GM23248 (cell line): Measurements from ENCODE around the gene PID1. TPM values are rescaled to one million over a fixed set of nuclear protein-coding genes. Genes with fewer than 3 reads are reported as not detected.
A peak's percentile ranks its signal among the peaks of the same experiment; 100 is the strongest.

Source experiments
- DNase-seq: peaks from one replicate; pipeline ENCODE4 v3.0.0-alpha.2; 2015
- H2AFZ ChIP-seq: fragments of 200-600 bp; sonication (generic); 2 replicates; pipeline ENCODE4 v1.6.1; 2016; ENCODE audit warnings: antibody characterized with exemption
- H3F3A ChIP-seq: fragments of 200-600 bp; sonication (generic); 2 replicates; pipeline ENCODE4 v1.6.1; 2016; ENCODE audit warnings: mild to moderate bottlenecking, antibody characterized with exemption, mixed run types; ENCODE audit not compliant: insufficient read depth
- H3K27ac ChIP-seq: fragments of 200-600 bp; sonication (generic); 2 replicates; pipeline ENCODE4 v1.5.1; 2016; ENCODE audit warnings: mild to moderate bottlenecking
- H3K27me3 ChIP-seq: fragments of 200-600 bp; sonication (generic); replicated peaks from 2 replicates; pipeline ENCODE4 v1.6.1; 2016; ENCODE audit warnings: mild to moderate bottlenecking; ENCODE audit not compliant: insufficient read depth
- H3K36me3 ChIP-seq: fragments of 200-600 bp; sonication (generic); 2 replicates; pipeline ENCODE4 v1.6.1; 2016; ENCODE audit warnings: low read depth, mild to moderate bottlenecking
- H3K4me1 ChIP-seq: fragments of 200-600 bp; sonication (generic); 2 replicates; pipeline ENCODE4 v1.6.1; 2016; ENCODE audit warnings: mild to moderate bottlenecking; ENCODE audit not compliant: insufficient read depth
- H3K4me2 ChIP-seq: fragments of 200-600 bp; sonication (generic); one replicate; pipeline ENCODE4 v1.6.1; 2016; ENCODE audit warnings: mild to moderate bottlenecking; ENCODE audit not compliant: unreplicated experiment
- H3K4me3 ChIP-seq: fragments of 200-600 bp; sonication (generic); 2 replicates; pipeline ENCODE4 v1.5.1; 2016; ENCODE audit warnings: mild to moderate bottlenecking
- H3K79me2 ChIP-seq: fragments of 200-600 bp; sonication (generic); 2 replicates; pipeline ENCODE4 v1.6.1; 2016; ENCODE audit warnings: mild to moderate bottlenecking; ENCODE audit not compliant: insufficient read depth
- H3K9ac ChIP-seq: fragments of 200-600 bp; sonication (generic); 2 replicates; pipeline ENCODE4 v1.6.1; 2016; ENCODE audit warnings: mild to moderate bottlenecking
- H3K9me2 ChIP-seq: fragments of 200-600 bp; sonication (generic); 2 replicates; pipeline ENCODE4 v1.6.1; 2016; ENCODE audit warnings: mixed run types, mild to moderate bottlenecking, moderate library complexity; ENCODE audit not compliant: insufficient read depth
- H3K9me3 ChIP-seq: fragments of 200-600 bp; sonication (generic); one replicate; pipeline ENCODE4 v1.6.1; 2017; ENCODE audit warnings: low read depth
- H4K20me1 ChIP-seq: fragments of 200-600 bp; sonication (generic); 2 replicates; pipeline ENCODE4 v1.6.0; 2016; ENCODE audit not compliant: insufficient read depth
- EZH2 ChIP-seq: fragments of 200-600 bp; sonication (generic); IDR thresholded peaks from 2 replicates; pipeline ENCODE4 v1.6.1; 2018; ENCODE audit warnings: antibody characterized with exemption, mild to moderate bottlenecking; ENCODE audit not compliant: insufficient read depth, poor library complexity, severe bottlenecking
- EZH2phosphoT487 ChIP-seq: fragments of 200-600 bp; sonication (generic); IDR thresholded peaks from 2 replicates; pipeline ENCODE4 v1.6.1; 2018; ENCODE audit warnings: antibody characterized with exemption, moderate library complexity, mild to moderate bottlenecking, low read depth; ENCODE audit not compliant: insufficient read depth
- WGBS, 2 experiments: methylation state at CpG; one replicate each; pipeline ENCODE4 v1.1.6; 2015 to 2017; ENCODE audit warnings: low lambda C conversion rate in 2 of 2, low coverage in 1 of 2; ENCODE audit errors: missing lambda C conversion rate in 2 of 2; 5-methylcytosine and 5-hydroxymethylcytosine counted together
- in situ Hi-C: fragments of 300-500 bp; cut with MboI; formaldehyde crosslinking; loops from 2 replicates; pipeline ENCODE4 v1.15.0; 2020
- polyA plus RNA-seq: library from polyadenylated mRNA; unstranded; fragments of >200 nt; fragmentation: Nextera tagmentation; extraction: Ambion mirVana; gene quantifications from 2 replicates; pipeline ENCODE4 v1.2.1, GENCODE V29; 2016
- total RNA-seq: library from RNA; depleted of rRNA; stranded (reverse); fragments of >200 nt; shearing (Covaris generic); gene quantifications from 2 replicates; pipeline ENCODE4 v1.2.3, GENCODE V29; 2014

Gene PID1
- total and polyA plus RNA-seq, 2 experiments from 2014 or later: 5.9 to 8.6 TPM

DNA sequence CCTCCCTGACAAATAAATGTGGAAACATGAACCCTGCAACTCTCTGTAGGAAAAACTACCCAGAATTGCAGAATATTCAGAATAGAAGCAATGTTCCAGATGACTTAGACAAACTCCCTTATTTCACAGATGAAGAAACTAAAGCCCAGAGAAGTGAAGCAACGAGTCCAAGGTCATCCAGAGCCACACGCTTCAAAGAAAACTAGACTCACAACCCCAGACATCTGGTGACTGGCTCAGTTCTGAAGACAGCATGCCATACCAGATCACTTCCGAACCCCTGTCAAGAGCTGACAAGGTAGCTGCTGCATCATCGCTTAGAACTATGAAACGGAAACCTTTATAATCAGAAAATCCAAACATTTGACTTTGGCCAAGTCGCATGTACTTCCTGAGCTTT is 101.3 kb downstream of the PID1 start:
- H3K9me2 ChIP-seq: no peaks in the 10 kb centered on the region
- H3K36me3 ChIP-seq: no peaks in the 10 kb centered on the region
- H3F3A ChIP-seq: no peaks in the 10 kb centered on the region
- no peak overlapping the region for H3K4me3 ChIP-seq
- H3K9ac ChIP-seq: no peak overlapping the region
- no peaks in the 10 kb centered on the region for H4K20me1 ChIP-seq
- no peaks in the 10 kb centered on the region for H3K9me3 ChIP-seq
- peak; percentile 12 for DNase-seq
- H3K79me2 ChIP-seq: no peaks in the 10 kb centered on the region
- H2AFZ ChIP-seq: no peak overlapping the region
- in situ Hi-C loops: no loop called here
- peaks cover 2% of the 10 kb centered on the region; the same call in 1 of the 2 replicates for H3K4me1 ChIP-seq
- no peaks in the 10 kb centered on the region for H3K27me3 ChIP-seq
- no peak overlapping the region for H3K27ac ChIP-seq
- H3K4me2 ChIP-seq: no peak overlapping the region
- TF ChIP-seq EZH2 (no peak), EZH2phosphoT487 (no peak)
- whole genome bisulfite sequencing, 2 experiments: 29 to 42% methylated on average over 6 of the region's 6 CpGs

DNA sequence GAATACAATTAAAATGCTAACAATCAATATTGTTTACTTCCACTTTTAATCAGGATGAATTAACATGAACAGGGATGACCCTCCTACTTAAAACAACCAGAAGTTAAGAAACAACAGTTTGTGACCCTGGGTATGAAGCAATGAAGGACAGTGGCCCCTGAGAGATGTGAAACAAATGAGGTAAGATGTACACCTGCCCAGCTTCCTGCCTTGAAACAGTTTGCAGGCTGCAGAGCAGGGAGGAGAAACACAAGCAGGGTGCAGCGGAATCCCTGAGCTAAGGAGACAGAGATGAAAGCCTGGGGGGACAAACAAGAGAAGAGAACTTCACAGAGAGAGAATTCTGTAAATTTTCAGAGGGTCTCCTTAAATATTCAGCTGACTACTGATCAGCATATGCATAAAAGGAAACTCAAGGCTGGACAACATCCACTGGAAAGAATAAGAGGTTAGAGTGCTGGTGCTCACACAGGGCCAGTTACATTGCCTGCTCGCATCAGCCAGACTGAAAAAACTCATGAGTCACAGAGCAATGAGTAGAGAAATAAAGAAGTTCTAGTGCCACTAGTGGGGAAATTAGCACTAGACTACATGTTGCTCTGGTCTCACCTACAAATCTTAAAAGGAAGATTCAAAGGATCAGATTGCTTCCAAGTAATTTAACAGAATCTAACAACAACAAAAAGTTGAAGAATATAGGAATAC is 106.4 kb downstream of the PID1 start:
- no peak overlapping the region for H3K27ac ChIP-seq
- peak; percentile 49 for DNase-seq
- no peak for TF ChIP-seq EZH2phosphoT487
- no peak for TF ChIP-seq EZH2
- no peak overlapping the region for H2AFZ ChIP-seq
- H3F3A ChIP-seq: no peaks in the 10 kb centered on the region
- H3K36me3 ChIP-seq: no peaks in the 10 kb centered on the region
- no peaks in the 10 kb centered on the region for H3K9me3 ChIP-seq
- H3K79me2 ChIP-seq: no peaks in the 10 kb centered on the region
- no peak overlapping the region for H3K4me3 ChIP-seq
- H3K4me2 ChIP-seq: no peak overlapping the region
- no peaks in the 10 kb centered on the region for H3K9me2 ChIP-seq
- in situ Hi-C loops: no loop called here
- WGBS, 2 experiments: 54 to 60% methylated on average over 2 of the region's 2 CpGs
- H3K4me1 ChIP-seq: no peaks in the 10 kb centered on the region
- no peaks in the 10 kb centered on the region for H3K27me3 ChIP-seq
- no peaks in the 10 kb centered on the region for H4K20me1 ChIP-seq
- H3K9ac ChIP-seq: no peak overlapping the region

DNA sequence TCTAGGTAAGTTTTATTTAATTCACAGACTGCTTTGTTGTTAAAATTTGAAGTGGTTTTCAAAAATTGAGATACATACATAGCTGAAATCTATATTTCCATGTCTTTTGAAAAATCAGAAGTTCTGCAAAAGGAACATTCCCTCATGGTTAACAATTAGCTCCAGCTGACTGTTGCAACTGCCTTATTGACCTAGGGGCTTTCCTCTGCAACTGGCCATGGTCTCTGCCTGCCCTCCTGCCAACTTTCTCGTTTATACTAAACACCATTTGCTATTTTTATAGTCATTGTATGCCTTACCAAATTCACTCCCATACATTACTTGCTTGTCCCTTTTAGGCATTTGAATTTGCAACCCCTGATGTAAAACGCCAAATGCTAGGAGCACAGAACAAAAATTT is 107.2 kb downstream of the PID1 start:
- Histone ChIP-seq H3K27ac (no peak overlapping the region), H3K9me2 (no peaks in the 10 kb centered on the region), H3F3A (no peaks in the 10 kb centered on the region), H4K20me1 (no peaks in the 10 kb centered on the region), H3K36me3 (no peaks in the 10 kb centered on the region), H3K9ac (no peak overlapping the region), H3K27me3 (no peaks in the 10 kb centered on the region), H3K4me2 (no peak overlapping the region), H3K79me2 (no peaks in the 10 kb centered on the region), H3K9me3 (no peaks in the 10 kb centered on the region), H2AFZ (no peak overlapping the region), H3K4me1 (no peaks in the 10 kb centered on the region), H3K4me3 (no peak overlapping the region)
- in situ Hi-C loops: no loop called here
- 52 to 53% methylated on average over 2 of the region's 2 CpGs for WGBS, 2 experiments
- no peak for DNase-seq
- TF ChIP-seq EZH2 (no peak), EZH2phosphoT487 (no peak)

DNA sequence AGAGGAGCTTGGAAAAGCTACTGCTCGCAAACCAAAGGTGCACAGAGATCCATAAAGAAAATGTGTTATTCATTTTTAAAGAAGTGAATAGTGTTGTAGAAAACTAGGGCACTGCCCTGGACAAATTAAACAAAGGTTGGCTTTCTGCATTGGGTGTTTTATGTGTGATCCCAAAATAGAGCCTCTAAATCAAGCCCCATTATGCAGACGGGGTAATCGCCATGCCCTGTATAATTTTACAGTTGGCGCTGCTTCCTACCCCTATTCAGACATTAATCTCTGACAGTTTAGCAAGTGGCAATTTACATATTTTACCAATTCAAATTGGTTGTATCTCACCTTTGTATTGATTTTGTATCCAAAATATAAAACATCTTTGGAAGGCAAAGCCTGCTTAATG is 109.1 kb downstream of the PID1 start:
- H3K27me3 ChIP-seq: no peaks in the 10 kb centered on the region
- 95 to 97% methylated on average over 4 of the region's 4 CpGs for WGBS, 2 experiments
- TF ChIP-seq EZH2: no peak
- no peak for TF ChIP-seq EZH2phosphoT487

More for the DNA sequence above, 109.1 kb downstream of the PID1 start:
- Histone ChIP-seq H2AFZ (no peak overlapping the region), H4K20me1 (no peaks in the 10 kb centered on the region), H3K36me3 (no peaks in the 10 kb centered on the region), H3K9me2 (no peaks in the 10 kb centered on the region), H3K4me2 (no peak overlapping the region), H3K27ac (no peak overlapping the region), H3K4me1 (no peaks in the 10 kb centered on the region), H3K79me2 (no peaks in the 10 kb centered on the region), H3K4me3 (no peak overlapping the region), H3K9ac (no peak overlapping the region), H3K9me3 (no peaks in the 10 kb centered on the region), H3F3A (no peaks in the 10 kb centered on the region)
- no peak for DNase-seq
- in situ Hi-C loops: no loop called here
